OCI-LY7 (cell line): ENCODE data around the gene TMEM39B. TPM values are rescaled to one million over a fixed set of nuclear protein-coding genes. Genes with fewer than 3 reads are reported as not detected.

ENCODE experiments used
- BruUV-seq: library from RNA; stranded (reverse); fragments of 400-500 nt; replicated peaks from 2 replicates; lab custom pipeline; 2021; lab: Mats Ljungman, UMichigan
- CTCF ChIA-PET: fragments of 300-600 bp; sonication (Branson Sonifier 250); formaldehyde crosslinking; loops from one replicate; lab custom pipeline; 2022; ENCODE audit warnings: antibody characterized with exemption; ENCODE audit not compliant: unreplicated experiment; lab: Charles Lee
- POLR2A ChIA-PET: fragments of 300-600 bp; sonication (Branson Sonifier 250); formaldehyde crosslinking; loops from one replicate; lab custom pipeline; 2022; ENCODE audit warnings: antibody characterized with exemption; lab: Charles Lee
- DNase-seq: peaks from one replicate; pipeline ENCODE4 v3.0.0-alpha.2; 2015; ENCODE audit warnings: low spot score
- H2AFZ ChIP-seq: fragments of 200-600 bp; sonication (generic), shearing (Covaris generic); 2 replicates; pipeline ENCODE4 v1.6.1; 2014; ENCODE audit warnings: mild to moderate bottlenecking, antibody characterized with exemption, low read length, moderate library complexity
- H3K27ac ChIP-seq: fragments of 200-600 bp; sonication (generic); 2 replicates; pipeline ENCODE4 v1.5.1; 2014; ENCODE audit warnings: mixed run types, low read depth, mild to moderate bottlenecking, moderate library complexity, low read length, inconsistent platforms; ENCODE audit not compliant: poor library complexity, severe bottlenecking
- H3K36me3 ChIP-seq: fragments of 200-600 bp; sonication (generic); 2 replicates; pipeline ENCODE4 v1.6.1; 2014; ENCODE audit warnings: mild to moderate bottlenecking, antibody characterized with exemption, low read length, moderate library complexity, mixed read lengths; ENCODE audit not compliant: insufficient read depth
- H3K4me1 ChIP-seq: fragments of 200-600 bp; sonication (generic); 2 replicates; pipeline ENCODE4 v1.5.1; 2014; ENCODE audit warnings: mild to moderate bottlenecking, low read length; ENCODE audit not compliant: insufficient read depth, poor library complexity, severe bottlenecking
- H3K4me2 ChIP-seq: fragments of 200-600 bp; sonication (generic); 2 replicates; pipeline ENCODE4 v1.6.1; 2014; ENCODE audit warnings: mild to moderate bottlenecking, low read length
- H3K4me3 ChIP-seq: fragments of 200-600 bp; sonication (generic); 2 replicates; pipeline ENCODE4 v1.5.1; 2014; ENCODE audit warnings: mild to moderate bottlenecking, low read depth, low read length; ENCODE audit not compliant: poor library complexity, severe bottlenecking
- H3K79me2 ChIP-seq: fragments of 200-600 bp; sonication (generic); 2 replicates; pipeline ENCODE4 v1.6.1; 2016; ENCODE audit warnings: low read depth, mild to moderate bottlenecking, low read length, moderate library complexity, mixed read lengths; ENCODE audit not compliant: insufficient read depth
- H3K9me2 ChIP-seq: fragments of 200-600 bp; sonication (generic); 2 replicates; pipeline ENCODE4 v1.6.1; 2016; ENCODE audit warnings: mild to moderate bottlenecking, low read length, mixed read lengths; ENCODE audit not compliant: insufficient read depth
- H3K9me3 ChIP-seq: fragments of 200-600 bp; sonication (generic); 2 replicates; pipeline ENCODE4 v1.6.1; 2014; ENCODE audit warnings: mild to moderate bottlenecking, mixed run types, low read length, mixed read lengths
- H4K20me1 ChIP-seq: fragments of 200-600 bp; sonication (generic); 2 replicates; pipeline ENCODE4 v1.6.1; 2014; ENCODE audit warnings: mild to moderate bottlenecking, antibody characterized with exemption, low read length, moderate library complexity, mixed read lengths; ENCODE audit not compliant: insufficient read depth
- CTCF ChIP-seq: fragments of 200-600 bp; sonication (generic); conservative IDR thresholded peaks from 2 replicates; pipeline ENCODE4 v1.5.1; 2014; ENCODE audit warnings: mild to moderate bottlenecking, antibody characterized with exemption, low read length, moderate library complexity, mixed read lengths
- EZH2phosphoT487 ChIP-seq: fragments of 200-600 bp; sonication (generic); IDR thresholded peaks from 2 replicates; pipeline ENCODE4 v1.6.1; 2018; ENCODE audit warnings: low read depth, borderline replicate concordance, mild to moderate bottlenecking, mixed run types, antibody characterized with exemption, low read length, moderate library complexity, mixed read lengths
- intact Hi-C: fragments of 100-400 bp; cut with micrococcal nuclease; formaldehyde crosslinking; loops from one replicate; pipeline ENCODE4 v1.10.0; 2022; ENCODE audit not compliant: unreplicated experiment
- total RNA-seq, 2 experiments: library from RNA; depleted of rRNA in 1 of 2; stranded (reverse); fragments of >200 nt in 1 of 2; shearing (Covaris generic) in 1 of 2; gene quantifications; 2 replicates each; pipeline ENCODE4 v1.2.3, GENCODE V29; 2014 to 2022

Gene TMEM39B
- total RNA-seq, 2 experiments from 2014 or later = 11.3 to 35.9 TPM

DNA sequence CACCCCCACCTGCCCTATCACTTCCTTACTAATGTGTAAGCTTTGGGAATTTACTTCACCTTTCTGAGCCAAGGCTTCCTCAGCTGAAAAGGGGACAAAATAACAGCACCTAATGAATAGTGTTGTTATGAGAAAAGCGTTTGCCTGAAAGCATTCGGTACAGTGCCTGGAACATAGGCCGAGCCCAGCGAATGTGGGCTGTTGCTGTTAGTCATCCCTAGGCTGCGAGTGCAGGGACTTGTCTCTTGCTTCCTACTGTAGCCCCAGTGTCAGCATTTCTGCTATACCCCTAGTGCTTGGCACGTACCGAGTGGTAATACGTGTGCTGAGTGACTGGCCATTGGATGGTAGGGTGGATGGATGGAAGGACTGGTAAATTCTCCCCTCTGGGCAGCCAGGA, 18.4 kb downstream of the TMEM39B start:
- no TSS peak for BruUV-seq
- CTCF ChIA-PET = no interaction called here
- POLR2A ChIA-PET = interaction anchor here (0.7 kb wide), 1 partner anchor 517 kb away, joined by 3 read pairs; no protein-coding TSS in a partner anchor

DNA sequence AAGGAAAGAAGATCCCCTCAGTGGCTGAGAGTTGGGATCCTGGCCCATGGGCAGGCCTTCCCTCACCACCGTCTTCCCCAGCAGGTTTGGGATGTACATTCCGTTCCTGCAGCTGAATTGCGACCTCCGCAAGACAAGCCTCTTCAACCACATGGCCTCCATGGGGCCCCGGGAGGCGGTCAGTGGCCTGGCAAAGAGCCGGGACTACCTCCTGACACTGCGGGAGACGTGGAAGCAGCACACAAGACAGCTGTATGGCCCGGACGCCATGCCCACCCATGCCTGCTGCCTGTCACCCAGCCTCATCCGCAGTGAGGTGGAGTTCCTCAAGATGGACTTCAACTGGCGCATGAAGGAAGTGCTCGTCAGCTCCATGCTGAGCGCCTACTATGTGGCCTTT, 18.9 kb downstream of the TMEM39B start:
- intact Hi-C loops = no loop called here
- no peaks in the 10 kb centered on the region for H3K9me3 ChIP-seq
- ChIA-PET CTCF (no interaction called here), POLR2A (no interaction called here)
- H3K36me3 ChIP-seq = peaks cover 69% of the 10 kb centered on the region
- no peak overlapping the region for H3K27ac ChIP-seq
- H3K9me2 ChIP-seq = no peaks in the 10 kb centered on the region
- no peak overlapping the region for H3K4me3 ChIP-seq
- no peaks in the 10 kb centered on the region for H3K79me2 ChIP-seq
- H4K20me1 ChIP-seq = no peaks in the 10 kb centered on the region
- no peak overlapping the region for H2AFZ ChIP-seq
- DNase-seq = no peak
- no peaks in the 10 kb centered on the region for H3K4me1 ChIP-seq
- no peak overlapping the region for H3K4me2 ChIP-seq
- no peak for TF ChIP-seq EZH2phosphoT487
- TF ChIP-seq CTCF = no peak
- no TSS peak for BruUV-seq

More for the DNA sequence above, 18.4 kb downstream of the TMEM39B start:
- TF ChIP-seq EZH2phosphoT487 = no peak
- TF ChIP-seq CTCF = no peak
- Histone ChIP-seq H4K20me1 (no peaks in the 10 kb centered on the region), H3K9me2 (no peaks in the 10 kb centered on the region), H3K4me2 (no peak overlapping the region), H3K9me3 (no peaks in the 10 kb centered on the region), H3K4me3 (no peak overlapping the region), H3K27ac (no peak overlapping the region), H3K36me3 (peaks cover 69% of the 10 kb centered on the region), H3K79me2 (no peaks in the 10 kb centered on the region), H2AFZ (no peak overlapping the region), H3K4me1 (no peaks in the 10 kb centered on the region)
- DNase-seq = no peak
- intact Hi-C loops = no loop called here

GRCh38 chr1:32094746-32095521, 22.2 kb downstream of the TMEM39B start:
- no peak for DNase-seq
- TF ChIP-seq CTCF = no peak
- TF ChIP-seq EZH2phosphoT487 = no peak
- no peak overlapping the region for H3K27ac ChIP-seq
- H3K79me2 ChIP-seq = no peaks in the 10 kb centered on the region
- no TSS peak for BruUV-seq
- ChIA-PET POLR2A (no interaction called here), CTCF (no interaction called here)
- no peak overlapping the region for H3K4me3 ChIP-seq
- intact Hi-C loops = no loop called here
- no peaks in the 10 kb centered on the region for H3K4me1 ChIP-seq
- H4K20me1 ChIP-seq = no peaks in the 10 kb centered on the region
- no peaks in the 10 kb centered on the region for H3K9me2 ChIP-seq
- peaks cover 75% of the 10 kb centered on the region for H3K36me3 ChIP-seq
- no peak overlapping the region for H3K4me2 ChIP-seq
- no peak overlapping the region for H2AFZ ChIP-seq
- H3K9me3 ChIP-seq = no peaks in the 10 kb centered on the region
